HepG2 (cell line): ENCODE results near the gene PCBP1. TPM values are rescaled to one million over a fixed set of nuclear protein-coding genes. Genes with fewer than 3 reads are reported as not detected.

Experiments used
- E2F5 ChIP-seq: sonication (generic); formaldehyde crosslinking; conservative IDR thresholded peaks from 2 replicates; pipeline ENCODE4 v1.4.0; 2020; ENCODE audit warnings: missing genetic modification reagents
- FOXC1 ChIP-seq: sonication (generic); formaldehyde crosslinking; IDR thresholded peaks from 2 replicates; pipeline ENCODE4 v1.8.0; 2022; ENCODE audit warnings: mild to moderate bottlenecking, missing genetic modification reagents, borderline replicate concordance
- HHEX ChIP-seq: IDR thresholded peaks from 2 replicates; pipeline ENCODE4 v1.6.1; 2016; ENCODE audit warnings: control low read depth
- HMGXB3 ChIP-seq: sonication (generic); formaldehyde crosslinking; IDR thresholded peaks from 2 replicates; pipeline ENCODE4 v1.4.0; 2020; ENCODE audit warnings: missing genetic modification reagents, borderline replicate concordance
- IRF9 ChIP-seq: sonication (generic); formaldehyde crosslinking; IDR thresholded peaks from 2 replicates; pipeline ENCODE4 v1.8.0; 2022; ENCODE audit warnings: missing genetic modification reagents, mild to moderate bottlenecking, borderline replicate concordance
- NFIC ChIP-seq: IDR thresholded peaks from 2 replicates; pipeline ENCODE4 v1.6.1; 2012; ENCODE audit warnings: mild to moderate bottlenecking, low read length, inconsistent platforms
- NR2C2 ChIP-seq: sonication (generic); formaldehyde crosslinking; IDR thresholded peaks from 2 replicates; pipeline ENCODE4 v1.4.0; 2020; ENCODE audit warnings: missing genetic modification reagents, mild to moderate bottlenecking, moderate library complexity, borderline replicate concordance
- PITX1 ChIP-seq: sonication (generic); formaldehyde crosslinking; IDR thresholded peaks from 2 replicates; pipeline ENCODE4 v1.5.1; 2020; ENCODE audit warnings: mild to moderate bottlenecking, missing genetic modification reagents
- SNAPC2 ChIP-seq: sonication (generic); formaldehyde crosslinking; IDR thresholded peaks from 2 replicates; pipeline ENCODE4 v1.8.1; 2022; ENCODE audit warnings: mild to moderate bottlenecking, missing genetic modification reagents
- TCF7L2 ChIP-seq: IDR thresholded peaks from 2 replicates; pipeline ENCODE4 v1.6.1; 2011; ENCODE audit warnings: mild to moderate bottlenecking, low read depth, low read length, moderate library complexity
- TSC22D2 ChIP-seq: sonication (generic); formaldehyde crosslinking; IDR thresholded peaks from 2 replicates; pipeline ENCODE4 v1.5.1; 2020; ENCODE audit warnings: missing genetic modification reagents, mild to moderate bottlenecking, borderline replicate concordance
- ZNF160 ChIP-seq: sonication (generic); formaldehyde crosslinking; IDR thresholded peaks from 2 replicates; pipeline ENCODE4 v1.8.0; 2022; ENCODE audit warnings: mild to moderate bottlenecking, inconsistent platforms, missing genetic modification reagents
- ZNF614 ChIP-seq: IDR thresholded peaks from 2 replicates; pipeline ENCODE4 v1.6.1; 2018; ENCODE audit warnings: missing biosample characterization, missing genetic modification reagents, inconsistent platforms, borderline replicate concordance
- ZNF687 ChIP-seq: sonication (generic); formaldehyde crosslinking; IDR thresholded peaks from 2 replicates; pipeline ENCODE4 v1.5.1; 2020; ENCODE audit warnings: mild to moderate bottlenecking, missing genetic modification reagents, moderate library complexity
- ZNF703 ChIP-seq: sonication (generic); formaldehyde crosslinking; IDR thresholded peaks from 2 replicates; pipeline ENCODE4 v1.5.1; 2020; ENCODE audit warnings: missing genetic modification reagents, mild to moderate bottlenecking, moderate library complexity, borderline replicate concordance
- ZNF777 ChIP-seq: sonication (generic); formaldehyde crosslinking; IDR thresholded peaks from 2 replicates; pipeline ENCODE4 v1.4.0; 2020; ENCODE audit warnings: missing genetic modification reagents
- polyA plus RNA-seq, 8 experiments: library from polyadenylated mRNA; depleted of rRNA in 3 of 8; stranded (reverse) in 7 of 8; unstranded in 1 of 8; fragments of >200 nt; fragmentation: Illumina TruSeq in 4 of 8; extraction: Trizol in 4 of 8; gene quantifications; 2 replicates each; pipeline versions ENCODE4 v1.2.1 to v1.2.3, GENCODE V29; 2011 to 2016; ENCODE audit warnings: low read depth in 4 of 8, missing spikeins in 1 of 8, mixed read lengths in 1 of 8; ENCODE audit not compliant: insufficient read depth in 1 of 8
- total RNA-seq, 5 experiments: library from RNA; depleted of rRNA; stranded (reverse); fragments of >200 nt; fragmentation: Illumina TruSeq; extraction: Trizol; gene quantifications; 2 replicates each; pipeline ENCODE4 v1.2.3, GENCODE V29; 2016; ENCODE audit warnings: low read depth in 1 of 5

PCBP1 gene
- total and polyA plus RNA-seq, 2 of the 13 experiments (the other 11 are each of a cell fraction or from before 2014, with no cell fraction given), result 32.0 to 137 TPM

GRCh38 chr2:70132244-70133126, 45.2 kb downstream of the PCBP1 start (continued):
- TF ChIP-seq ZNF687 (CRISPR knock-in tag) (peak; percentile 80), HMGXB3 (CRISPR knock-in tag) (no peak), IRF9 (CRISPR knock-in tag) (no peak), PITX1 (CRISPR knock-in tag) (0 out of 2 replicates have a peak, but pooled peaks have one; percentile 20), E2F5 (no peak), ZNF614 (CRISPR knock-in tag) (0 out of 2 replicates have a peak, but pooled peaks have one; percentile 75), SNAPC2 (CRISPR knock-in tag) (0 out of 2 replicates have a peak, but pooled peaks have one; percentile 33), HHEX (CRISPR knock-in tag) (no peak), ZNF777 (CRISPR knock-in tag) (no peak), FOXC1 (CRISPR knock-in tag) (no peak), TCF7L2 (no peak), ZNF160 (CRISPR knock-in tag) (no peak), NR2C2 (CRISPR knock-in tag) (peak; percentile 55; the same call in 1 of the 2 replicates), NFIC (peak; percentile 59; the same call in 1 of the 2 replicates), TSC22D2 (CRISPR knock-in tag) (peak; percentile 48; the same call in 1 of the 2 replicates), ZNF703 (CRISPR knock-in tag) (no peak)
